Measurements from ENCODE around the gene MYO5A.

The MYO5A gene

GRCh38 chr15:52361494-52361893 is 167.2 kb downstream of the MYO5A start:
- Histone ChIP-seq H3K4me1 (ENCODE audit: insufficient read depth, low read length, severe bottlenecking) (no peaks in the 10 kb centered on the region), H3K9me2 (ENCODE audit: low read depth, low read length) (no peaks in the 10 kb centered on the region), H3K27ac (ENCODE audit: low read depth, low read length, poor library complexity, severe bottlenecking) (no peak overlapping the region), H3K4me3 (ENCODE audit: low read depth, low read length, poor library complexity, severe bottlenecking) (no peak overlapping the region), H4K20me1 (ENCODE audit: insufficient read depth, low read length) (no peaks in the 10 kb centered on the region), H3K79me2 (ENCODE audit: insufficient read depth, low read length) (no peaks in the 10 kb centered on the region), H3K36me3 (ENCODE audit: insufficient read depth, low read length) (peaks cover 49% of the 10 kb centered on the region), H3K9ac (ENCODE audit: low read length) (no peak overlapping the region), H2AFZ (ENCODE audit: low read length) (no peak overlapping the region), H3K4me2 (ENCODE audit: low read length) (no peak overlapping the region), H3K9me3 (ENCODE audit: low read length) (no peaks in the 10 kb centered on the region), H3K27me3 (ENCODE audit: insufficient read depth, low read length) (no peaks in the 10 kb centered on the region), H3F3A (ENCODE audit: insufficient read depth, low read length) (no peaks in the 10 kb centered on the region)
- no peak for TF ChIP-seq EZH2 (IDR thresholded peaks at IDR 0.05; ENCODE audit: borderline replicate concordance, low read length)
- TF ChIP-seq, protein P1, sequence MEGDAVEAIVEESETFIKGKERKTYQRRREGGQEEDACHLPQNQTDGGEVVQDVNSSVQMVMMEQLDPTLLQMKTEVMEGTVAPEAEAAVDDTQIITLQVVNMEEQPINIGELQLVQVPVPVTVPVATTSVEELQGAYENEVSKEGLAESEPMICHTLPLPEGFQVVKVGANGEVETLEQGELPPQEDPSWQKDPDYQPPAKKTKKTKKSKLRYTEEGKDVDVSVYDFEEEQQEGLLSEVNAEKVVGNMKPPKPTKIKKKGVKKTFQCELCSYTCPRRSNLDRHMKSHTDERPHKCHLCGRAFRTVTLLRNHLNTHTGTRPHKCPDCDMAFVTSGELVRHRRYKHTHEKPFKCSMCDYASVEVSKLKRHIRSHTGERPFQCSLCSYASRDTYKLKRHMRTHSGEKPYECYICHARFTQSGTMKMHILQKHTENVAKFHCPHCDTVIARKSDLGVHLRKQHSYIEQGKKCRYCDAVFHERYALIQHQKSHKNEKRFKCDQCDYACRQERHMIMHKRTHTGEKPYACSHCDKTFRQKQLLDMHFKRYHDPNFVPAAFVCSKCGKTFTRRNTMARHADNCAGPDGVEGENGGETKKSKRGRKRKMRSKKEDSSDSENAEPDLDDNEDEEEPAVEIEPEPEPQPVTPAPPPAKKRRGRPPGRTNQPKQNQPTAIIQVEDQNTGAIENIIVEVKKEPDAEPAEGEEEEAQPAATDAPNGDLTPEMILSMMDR (IDR thresholded peaks at IDR 0.05; ENCODE audit: low read length), result no peak

DNA sequence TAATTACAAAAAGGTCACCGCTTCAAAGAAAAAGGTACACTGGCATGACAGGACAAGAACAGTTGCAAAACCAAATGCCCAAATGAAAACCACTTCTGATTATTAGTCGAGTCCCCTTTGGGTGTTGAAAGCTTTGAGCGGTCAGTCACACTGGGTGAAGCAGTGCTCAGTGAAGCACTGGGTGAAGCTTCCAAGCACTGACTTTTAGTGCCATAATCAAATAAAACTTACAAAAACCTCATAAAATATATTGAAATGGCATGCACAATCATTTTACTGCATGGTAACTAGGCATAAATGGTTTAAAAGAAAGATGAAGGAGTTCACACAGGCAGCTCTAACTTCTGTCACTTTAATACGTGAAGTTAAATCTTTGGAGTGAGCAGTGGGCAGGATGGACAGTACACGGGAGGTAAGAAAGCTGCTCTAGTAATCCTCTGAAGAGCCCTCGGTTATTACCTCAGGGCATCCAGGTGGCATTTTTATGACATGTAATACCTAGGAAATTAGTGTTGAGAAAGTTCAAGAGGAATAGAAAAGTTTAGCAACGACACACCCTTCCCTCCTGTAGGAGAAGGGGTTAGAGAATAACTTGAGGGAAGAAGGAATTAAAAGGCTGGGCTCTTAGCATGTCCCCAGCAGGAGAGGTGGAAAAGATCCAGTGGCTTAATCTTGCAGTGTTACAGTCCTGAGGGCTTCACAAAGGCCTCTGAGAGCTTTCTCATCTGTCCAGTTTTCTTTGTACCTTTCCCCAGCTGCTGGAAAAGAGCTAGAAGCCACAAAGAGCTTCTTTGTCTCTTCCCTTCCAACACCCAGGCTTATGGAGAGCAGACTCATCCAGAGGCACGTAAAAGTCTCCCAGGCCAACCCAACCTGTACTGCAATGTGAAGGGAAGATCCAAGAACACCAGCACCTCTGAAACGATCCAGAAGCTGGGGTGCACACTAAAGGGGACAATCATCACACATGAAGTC is 168.2 kb downstream of the MYO5A start:
- Histone ChIP-seq H3K4me2 (ENCODE audit: low read length) (no peak overlapping the region), H3K36me3 (ENCODE audit: insufficient read depth, low read length) (peaks cover 49% of the 10 kb centered on the region), H3K4me3 (ENCODE audit: low read depth, low read length, poor library complexity, severe bottlenecking) (no peak overlapping the region), H3K27ac (ENCODE audit: low read depth, low read length, poor library complexity, severe bottlenecking) (no peak overlapping the region), H3K9me3 (ENCODE audit: low read length) (no peaks in the 10 kb centered on the region), H3K9me2 (ENCODE audit: low read depth, low read length) (no peaks in the 10 kb centered on the region), H3K79me2 (ENCODE audit: insufficient read depth, low read length) (no peaks in the 10 kb centered on the region), H3F3A (ENCODE audit: insufficient read depth, low read length) (no peaks in the 10 kb centered on the region), H3K4me1 (ENCODE audit: insufficient read depth, low read length, severe bottlenecking) (no peaks in the 10 kb centered on the region), H4K20me1 (ENCODE audit: insufficient read depth, low read length) (no peaks in the 10 kb centered on the region), H3K27me3 (ENCODE audit: insufficient read depth, low read length) (no peaks in the 10 kb centered on the region), H3K9ac (ENCODE audit: low read length) (no peak overlapping the region), H2AFZ (ENCODE audit: low read length) (no peak overlapping the region)
- TF ChIP-seq, protein P1 (IDR thresholded peaks at IDR 0.05; ENCODE audit: low read length), result no peak
- no peak for TF ChIP-seq EZH2 (IDR thresholded peaks at IDR 0.05; ENCODE audit: borderline replicate concordance, low read length)

- Histone ChIP-seq H3K27ac (ENCODE audit: low read depth, low read length, poor library complexity, severe bottlenecking) (no peak overlapping the region), H3K9me2 (ENCODE audit: low read depth, low read length) (no peaks in the 10 kb centered on the region), H3K36me3 (ENCODE audit: insufficient read depth, low read length) (peaks cover 42% of the 10 kb centered on the region), H2AFZ (ENCODE audit: low read length) (no peak overlapping the region), H3K27me3 (ENCODE audit: insufficient read depth, low read length) (no peaks in the 10 kb centered on the region), H3K9me3 (ENCODE audit: low read length) (no peaks in the 10 kb centered on the region), H3K79me2 (ENCODE audit: insufficient read depth, low read length) (no peaks in the 10 kb centered on the region), H3F3A (ENCODE audit: insufficient read depth, low read length) (no peaks in the 10 kb centered on the region), H3K4me1 (ENCODE audit: insufficient read depth, low read length, severe bottlenecking) (no peaks in the 10 kb centered on the region), H3K9ac (ENCODE audit: low read length) (no peak overlapping the region), H3K4me3 (ENCODE audit: low read depth, low read length, poor library complexity, severe bottlenecking) (no peak overlapping the region), H4K20me1 (ENCODE audit: insufficient read depth, low read length) (no peaks in the 10 kb centered on the region), H3K4me2 (ENCODE audit: low read length) (no peak overlapping the region)
- TF ChIP-seq, protein P1 (IDR thresholded peaks at IDR 0.05; ENCODE audit: low read length), result no peak
- no peak for TF ChIP-seq EZH2 (IDR thresholded peaks at IDR 0.05; ENCODE audit: borderline replicate concordance, low read length)
Observed at GRCh38 chr15:52359722-52360121, 169.0 kb downstream of the MYO5A start.
